GM23248 (cell line): Measurements from ENCODE around the gene SYNE1. TPM values are rescaled to one million over a fixed set of nuclear protein-coding genes. Genes with fewer than 3 reads are reported as not detected.

Experiments
- DNase-seq: peaks from one replicate; pipeline ENCODE4 v3.0.0-alpha.2; 2015
- H2AFZ ChIP-seq: fragments of 200-600 bp; sonication (generic); 2 replicates; pipeline ENCODE4 v1.6.1; 2016; ENCODE audit warnings: antibody characterized with exemption
- H3F3A ChIP-seq: fragments of 200-600 bp; sonication (generic); 2 replicates; pipeline ENCODE4 v1.6.1; 2016; ENCODE audit warnings: mild to moderate bottlenecking, antibody characterized with exemption, mixed run types; ENCODE audit not compliant: insufficient read depth
- H3K27ac ChIP-seq: fragments of 200-600 bp; sonication (generic); 2 replicates; pipeline ENCODE4 v1.5.1; 2016; ENCODE audit warnings: mild to moderate bottlenecking
- H3K27me3 ChIP-seq: fragments of 200-600 bp; sonication (generic); replicated peaks from 2 replicates; pipeline ENCODE4 v1.6.1; 2016; ENCODE audit warnings: mild to moderate bottlenecking; ENCODE audit not compliant: insufficient read depth
- H3K36me3 ChIP-seq: fragments of 200-600 bp; sonication (generic); 2 replicates; pipeline ENCODE4 v1.6.1; 2016; ENCODE audit warnings: low read depth, mild to moderate bottlenecking
- H3K4me1 ChIP-seq: fragments of 200-600 bp; sonication (generic); 2 replicates; pipeline ENCODE4 v1.6.1; 2016; ENCODE audit warnings: mild to moderate bottlenecking; ENCODE audit not compliant: insufficient read depth
- H3K4me2 ChIP-seq: fragments of 200-600 bp; sonication (generic); one replicate; pipeline ENCODE4 v1.6.1; 2016; ENCODE audit warnings: mild to moderate bottlenecking; ENCODE audit not compliant: unreplicated experiment
- H3K4me3 ChIP-seq: fragments of 200-600 bp; sonication (generic); 2 replicates; pipeline ENCODE4 v1.5.1; 2016; ENCODE audit warnings: mild to moderate bottlenecking
- H3K79me2 ChIP-seq: fragments of 200-600 bp; sonication (generic); 2 replicates; pipeline ENCODE4 v1.6.1; 2016; ENCODE audit warnings: mild to moderate bottlenecking; ENCODE audit not compliant: insufficient read depth
- H3K9ac ChIP-seq: fragments of 200-600 bp; sonication (generic); 2 replicates; pipeline ENCODE4 v1.6.1; 2016; ENCODE audit warnings: mild to moderate bottlenecking
- H3K9me2 ChIP-seq: fragments of 200-600 bp; sonication (generic); 2 replicates; pipeline ENCODE4 v1.6.1; 2016; ENCODE audit warnings: mixed run types, mild to moderate bottlenecking, moderate library complexity; ENCODE audit not compliant: insufficient read depth
- H3K9me3 ChIP-seq: fragments of 200-600 bp; sonication (generic); one replicate; pipeline ENCODE4 v1.6.1; 2017; ENCODE audit warnings: low read depth
- H4K20me1 ChIP-seq: fragments of 200-600 bp; sonication (generic); 2 replicates; pipeline ENCODE4 v1.6.0; 2016; ENCODE audit not compliant: insufficient read depth
- EZH2 ChIP-seq: fragments of 200-600 bp; sonication (generic); IDR thresholded peaks from 2 replicates; pipeline ENCODE4 v1.6.1; 2018; ENCODE audit warnings: antibody characterized with exemption, mild to moderate bottlenecking; ENCODE audit not compliant: insufficient read depth, poor library complexity, severe bottlenecking
- EZH2phosphoT487 ChIP-seq: fragments of 200-600 bp; sonication (generic); IDR thresholded peaks from 2 replicates; pipeline ENCODE4 v1.6.1; 2018; ENCODE audit warnings: antibody characterized with exemption, moderate library complexity, mild to moderate bottlenecking, low read depth; ENCODE audit not compliant: insufficient read depth
- WGBS, 2 experiments: methylation state at CpG; one replicate each; pipeline ENCODE4 v1.1.6; 2015 to 2017; ENCODE audit warnings: low lambda C conversion rate in 2 of 2, low coverage in 1 of 2; ENCODE audit errors: missing lambda C conversion rate in 2 of 2; 5-methylcytosine and 5-hydroxymethylcytosine counted together
- in situ Hi-C: fragments of 300-500 bp; cut with MboI; formaldehyde crosslinking; loops from 2 replicates; pipeline ENCODE4 v1.15.0; 2020
- polyA plus RNA-seq: library from polyadenylated mRNA; unstranded; fragments of >200 nt; fragmentation: Nextera tagmentation; extraction: Ambion mirVana; gene quantifications from 2 replicates; pipeline ENCODE4 v1.2.1, GENCODE V29; 2016
- total RNA-seq: library from RNA; depleted of rRNA; stranded (reverse); fragments of >200 nt; shearing (Covaris generic); gene quantifications from 2 replicates; pipeline ENCODE4 v1.2.3, GENCODE V29; 2014

SYNE1 gene
- total and polyA plus RNA-seq, 2 experiments from 2014 or later: 29.2 to 95.4 TPM

GRCh38 chr6:152300517-152300916, 336.6 kb downstream of the SYNE1 start:
- Histone ChIP-seq H3K79me2 (peaks cover 10% of the 10 kb centered on the region; the same call in 1 of the 2 replicates), H2AFZ (no peak overlapping the region), H3K27ac (no peak overlapping the region), H3K9me2 (no peaks in the 10 kb centered on the region), H3K36me3 (peaks cover 36% of the 10 kb centered on the region), H3K9me3 (no peaks in the 10 kb centered on the region), H3K4me2 (no peak overlapping the region), H3K27me3 (no peaks in the 10 kb centered on the region), H3K4me3 (no peak overlapping the region), H4K20me1 (no peaks in the 10 kb centered on the region), H3K4me1 (0 out of 2 replicates have a peak, but pooled peaks cover 11% of the 10 kb centered on the region), H3K9ac (no peak overlapping the region), H3F3A (peaks cover 42% of the 10 kb centered on the region)
- in situ Hi-C loops: no loop called here
- 90 to 95% methylated on average over 7 of the region's 7 CpGs for WGBS, 2 experiments
- TF ChIP-seq EZH2 (no peak), EZH2phosphoT487 (no peak)
- no peak for DNase-seq

GRCh38 chr6:152298848-152299735, 338.1 kb downstream of the SYNE1 start:
- no peak overlapping the region for H3K4me2 ChIP-seq
- 95 to 99% methylated on average over 3 of the region's 3 CpGs for WGBS, 2 experiments
- no peak for TF ChIP-seq EZH2phosphoT487
- no peak for TF ChIP-seq EZH2
- peaks cover 47% of the 10 kb centered on the region for H3F3A ChIP-seq
- no peak overlapping the region for H3K4me3 ChIP-seq
- peaks cover 28% of the 10 kb centered on the region for H3K36me3 ChIP-seq
- H3K9ac ChIP-seq: no peak overlapping the region
- peaks cover 10% of the 10 kb centered on the region; the same call in 1 of the 2 replicates for H3K79me2 ChIP-seq
- H4K20me1 ChIP-seq: no peaks in the 10 kb centered on the region
- H3K9me3 ChIP-seq: no peaks in the 10 kb centered on the region
- H3K9me2 ChIP-seq: no peaks in the 10 kb centered on the region
- H2AFZ ChIP-seq: no peak overlapping the region
- no peak for DNase-seq
- no peak overlapping the region for H3K27ac ChIP-seq
- 0 out of 2 replicates have a peak, but pooled peaks cover 15% of the 10 kb centered on the region for H3K4me1 ChIP-seq
- in situ Hi-C loops: no loop called here
- H3K27me3 ChIP-seq: no peaks in the 10 kb centered on the region

GRCh38 chr6:152298055-152298647, 339.0 kb downstream of the SYNE1 start:
- in situ Hi-C loops: no loop called here

GRCh38 chr6:152296648-152297376, 340.4 kb downstream of the SYNE1 start:
- Histone ChIP-seq H3K4me2 (no peak overlapping the region), H3K4me1 (0 out of 2 replicates have a peak, but pooled peaks cover 11% of the 10 kb centered on the region), H3K36me3 (peaks cover 44% of the 10 kb centered on the region), H3K9me2 (no peaks in the 10 kb centered on the region), H4K20me1 (no peaks in the 10 kb centered on the region), H2AFZ (no peak overlapping the region), H3K27ac (no peak overlapping the region), H3K9ac (no peak overlapping the region), H3K9me3 (no peaks in the 10 kb centered on the region), H3K79me2 (peaks cover 10% of the 10 kb centered on the region; the same call in 1 of the 2 replicates), H3K4me3 (no peak overlapping the region), H3F3A (peaks cover 29% of the 10 kb centered on the region), H3K27me3 (no peaks in the 10 kb centered on the region)
- TF ChIP-seq EZH2phosphoT487 (no peak), EZH2 (no peak)
- DNase-seq: peak; percentile 5
- 63 to 67% methylated on average over 3 of the region's 3 CpGs for WGBS, 2 experiments
- in situ Hi-C loops: no loop called here

More at GRCh38 chr6:152298055-152298647, 339.0 kb downstream of the SYNE1 start:
- Histone ChIP-seq H3K4me2 (no peak overlapping the region), H3K36me3 (peaks cover 30% of the 10 kb centered on the region), H4K20me1 (no peaks in the 10 kb centered on the region), H3K4me3 (no peak overlapping the region), H3K4me1 (0 out of 2 replicates have a peak, but pooled peaks cover 15% of the 10 kb centered on the region), H3F3A (peaks cover 39% of the 10 kb centered on the region), H3K79me2 (peaks cover 10% of the 10 kb centered on the region; the same call in 1 of the 2 replicates), H3K9me2 (no peaks in the 10 kb centered on the region), H3K27ac (no peak overlapping the region), H2AFZ (no peak overlapping the region), H3K27me3 (no peaks in the 10 kb centered on the region), H3K9ac (no peak overlapping the region), H3K9me3 (no peaks in the 10 kb centered on the region)
- WGBS, 2 experiments: 95 to 99% methylated on average over 3 of the region's 3 CpGs
- TF ChIP-seq EZH2 (no peak), EZH2phosphoT487 (no peak)
- DNase-seq: no peak
